Ectodermal cell (in vitro differentiated cells): ENCODE results near the gene ZFAND3. TPM values are rescaled to one million over a fixed set of nuclear protein-coding genes. Genes with fewer than 3 reads are reported as not detected.

Source experiments
- H3K27ac ChIP-seq: 2 replicates; pipeline ENCODE4 v1.7.0; 2013; ENCODE audit warnings: mild to moderate bottlenecking, low read depth, low read length; ENCODE audit not compliant: insufficient read depth, poor library complexity, severe bottlenecking
- H3K27me3 ChIP-seq: 2 replicates; pipeline ENCODE4 v1.7.0; 2013; ENCODE audit warnings: mild to moderate bottlenecking, low read length; ENCODE audit not compliant: insufficient read depth, control insufficient read depth, poor library complexity, severe bottlenecking
- H3K36me3 ChIP-seq: one replicate; pipeline ENCODE4 v1.7.0; 2013; ENCODE audit warnings: low read length; ENCODE audit not compliant: control insufficient read depth, insufficient read depth
- H3K4me1 ChIP-seq: one replicate; pipeline ENCODE4 v1.7.0; 2013; ENCODE audit warnings: low read length; ENCODE audit not compliant: control insufficient read depth, insufficient read depth
- H3K4me3 ChIP-seq: 2 replicates; pipeline ENCODE4 v1.7.0; 2013; ENCODE audit warnings: low read depth, low read length, control low read depth; ENCODE audit not compliant: insufficient read depth
- H3K9me3 ChIP-seq: 2 replicates; pipeline ENCODE4 v1.7.0; 2013; ENCODE audit warnings: mild to moderate bottlenecking, low read length, moderate library complexity; ENCODE audit not compliant: control insufficient read depth
- WGBS, 2 experiments: methylation state at CpG; one replicate each; pipeline ENCODE4 v1.1.7; 2013; ENCODE audit warnings: missing lambda C conversion rate in 2 of 2; 5-methylcytosine and 5-hydroxymethylcytosine counted together
- polyA plus RNA-seq, 4 experiments: library from polyadenylated mRNA; stranded (reverse); fragments of 50-300 nt; gene quantifications; one replicate each; pipeline ENCODE4 v1.2.3, GENCODE V29; 2013

Gene ZFAND3, protein sequence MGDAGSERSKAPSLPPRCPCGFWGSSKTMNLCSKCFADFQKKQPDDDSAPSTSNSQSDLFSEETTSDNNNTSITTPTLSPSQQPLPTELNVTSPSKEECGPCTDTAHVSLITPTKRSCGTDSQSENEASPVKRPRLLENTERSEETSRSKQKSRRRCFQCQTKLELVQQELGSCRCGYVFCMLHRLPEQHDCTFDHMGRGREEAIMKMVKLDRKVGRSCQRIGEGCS
- 131 TPM for polyA plus RNA-seq (2013, experiment 1 of 4)
- 146 TPM for polyA plus RNA-seq (2013, experiment 2 of 4)
- 99.4 TPM for polyA plus RNA-seq (2013, experiment 3 of 4)
- polyA plus RNA-seq (2013, experiment 4 of 4), result 113 TPM

GRCh38 chr6:37819177-37819801 is at the start of gene ZFAND3:
Gene ZFAND3, plus strand, starts transcription at chr6:37819727. Its CDS starts 219 bp downstream, at chr6:37819946.
- WGBS, 2 experiments, result 0% methylated on average over 64 of the region's 64 CpGs

DNA sequence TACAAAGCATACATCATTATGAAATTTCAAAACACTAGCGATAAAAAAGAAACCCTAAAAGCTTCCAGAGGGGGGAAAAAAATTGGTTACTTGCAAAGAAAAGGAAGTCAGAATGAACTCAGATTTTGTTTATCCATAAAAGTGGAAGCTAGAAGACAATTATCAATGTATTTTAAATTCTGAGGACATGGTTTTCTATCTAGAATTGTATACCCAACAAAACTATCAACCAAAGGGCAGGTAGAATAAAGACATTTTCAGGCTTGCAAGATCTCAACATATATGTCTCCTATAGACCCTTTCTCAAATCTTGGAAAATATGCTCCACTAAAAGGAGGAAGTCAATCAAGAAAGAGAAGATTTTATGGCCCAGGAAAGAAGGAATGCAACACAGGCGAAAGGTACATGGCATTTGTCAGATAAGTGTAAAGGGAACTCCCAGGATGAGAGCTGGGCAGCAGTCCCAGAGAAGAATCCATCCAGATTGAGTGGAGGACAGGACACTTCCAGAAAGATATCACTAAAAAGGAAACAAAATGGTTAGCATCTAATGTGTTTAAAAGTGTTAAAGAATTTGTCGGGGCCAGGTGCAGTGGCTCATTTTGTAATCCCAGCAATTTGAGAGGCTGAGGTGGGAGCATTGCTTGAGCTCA is 45.4 kb upstream of the ZFAND3 start:
- no peaks in the 10 kb centered on the region for H3K36me3 ChIP-seq
- peaks cover 6% of the 10 kb centered on the region for H3K4me1 ChIP-seq
- no peak overlapping the region for H3K4me3 ChIP-seq
- H3K9me3 ChIP-seq, result no peaks in the 10 kb centered on the region
- H3K27me3 ChIP-seq, result peaks cover 10% of the 10 kb centered on the region
- no peak overlapping the region for H3K27ac ChIP-seq
- 95 to 97% methylated on average over 2 to 3 of the region's 3 CpGs for WGBS, 2 experiments

More at GRCh38 chr6:37819177-37819801, at the start of gene ZFAND3:
- peak within 1 kb of the TSS; percentile 74 for H3K4me3 ChIP-seq
- peaks cover 19% of the 10 kb centered on the region for H3K4me1 ChIP-seq
- no peaks in the 10 kb centered on the region for H3K9me3 ChIP-seq
- H3K36me3 ChIP-seq, result no peaks in the 10 kb centered on the region
- no peaks in the 10 kb centered on the region for H3K27me3 ChIP-seq
- peak within 1 kb of the TSS; percentile 97 for H3K27ac ChIP-seq

- 78 to 80% methylated on average over 9 of the region's 9 CpGs for WGBS, 2 experiments
Measured at GRCh38 chr6:37776566-37776965, 43.0 kb upstream of the ZFAND3 start.

DNA sequence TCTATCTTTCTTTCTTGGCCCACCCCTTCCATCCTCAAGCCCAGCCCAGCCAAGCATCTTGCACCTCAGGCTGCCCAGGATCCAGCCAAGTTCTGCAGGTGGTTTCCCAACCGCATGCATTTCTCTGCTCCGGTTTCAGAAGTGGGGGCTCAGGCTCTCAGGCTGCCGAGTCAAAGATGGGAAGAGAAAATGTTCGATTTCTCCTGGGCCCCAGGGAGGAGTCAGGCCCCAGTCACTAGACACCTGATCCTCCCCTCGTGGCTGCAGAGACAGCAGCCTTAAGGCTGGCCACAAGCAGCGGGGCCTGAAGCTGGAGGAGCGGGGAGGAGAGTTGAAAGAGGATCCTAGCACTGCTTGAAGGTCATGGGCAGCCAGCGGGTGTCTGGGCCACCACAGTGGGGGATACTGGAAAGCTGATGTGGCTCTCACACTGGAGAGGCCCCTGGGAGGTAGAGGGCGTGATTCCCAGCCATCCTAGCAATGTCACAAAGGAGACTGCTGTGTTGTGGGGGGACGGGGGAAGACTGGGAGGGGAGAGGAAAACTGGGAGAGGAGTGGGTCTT is 42.2 kb upstream of the ZFAND3 start:
- Histone ChIP-seq H3K9me3 (no peaks in the 10 kb centered on the region), H3K4me1 (peaks cover 17% of the 10 kb centered on the region), H3K4me3 (no peak overlapping the region), H3K36me3 (no peaks in the 10 kb centered on the region), H3K27me3 (peaks cover 6% of the 10 kb centered on the region), H3K27ac (no peak overlapping the region)
- 21% methylated on average over 10 of the region's 10 CpGs for WGBS, 2 experiments

More at GRCh38 chr6:37776566-37776965, 43.0 kb upstream of the ZFAND3 start:
- Histone ChIP-seq H3K36me3 (no peaks in the 10 kb centered on the region), H3K9me3 (no peaks in the 10 kb centered on the region), H3K4me1 (peaks cover 17% of the 10 kb centered on the region), H3K27me3 (peaks cover 6% of the 10 kb centered on the region), H3K4me3 (no peak overlapping the region), H3K27ac (no peak overlapping the region)

- no peak overlapping the region for H3K4me3 ChIP-seq
- no peaks in the 10 kb centered on the region for H3K36me3 ChIP-seq
- H3K27ac ChIP-seq, result no peak overlapping the region
- peaks cover 9% of the 10 kb centered on the region for H3K27me3 ChIP-seq
- H3K9me3 ChIP-seq, result no peaks in the 10 kb centered on the region
- WGBS, 2 experiments, result 71 to 74% methylated on average over 4 of the region's 4 CpGs
- peaks cover 27% of the 10 kb centered on the region for H3K4me1 ChIP-seq
Measured at GRCh38 chr6:37779111-37779800, 40.3 kb upstream of the ZFAND3 start.

GRCh38 chr6:37779902-37780628 is 39.5 kb upstream of the ZFAND3 start:
- peaks cover 12% of the 10 kb centered on the region for H3K27me3 ChIP-seq
- H3K36me3 ChIP-seq, result no peaks in the 10 kb centered on the region
- no peak overlapping the region for H3K4me3 ChIP-seq
- WGBS, 2 experiments, result 68 to 71% methylated on average over 7 of the region's 7 CpGs
- H3K9me3 ChIP-seq, result no peaks in the 10 kb centered on the region
- H3K4me1 ChIP-seq, result peaks cover 35% of the 10 kb centered on the region
- H3K27ac ChIP-seq, result no peak overlapping the region

DNA sequence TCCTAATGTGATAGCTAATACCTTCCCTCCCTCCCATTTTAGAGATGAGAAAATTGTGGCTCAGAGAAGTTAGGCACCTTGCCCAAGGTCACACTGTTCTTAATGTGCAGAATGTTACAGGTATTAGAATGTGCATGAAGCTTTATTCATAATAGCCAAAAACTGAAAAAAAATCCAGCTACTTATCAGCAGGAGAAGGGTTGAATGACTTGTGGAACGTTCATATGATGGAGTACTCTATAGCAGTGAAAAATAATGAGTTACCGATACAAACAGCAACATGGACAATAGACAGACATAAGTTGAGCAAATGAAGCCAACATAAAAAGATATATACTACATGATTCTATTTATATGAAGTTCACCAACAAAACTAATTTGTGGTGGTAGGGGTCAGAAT is 37.7 kb upstream of the ZFAND3 start:
- 96% methylated on average over 2 of the region's 2 CpGs; no CpG with 5 or more reads in 1 of the 2 experiments for WGBS, 2 experiments
- H3K27me3 ChIP-seq, result peaks cover 12% of the 10 kb centered on the region
- H3K36me3 ChIP-seq, result no peaks in the 10 kb centered on the region
- H3K9me3 ChIP-seq, result no peaks in the 10 kb centered on the region
- no peak overlapping the region for H3K27ac ChIP-seq
- H3K4me1 ChIP-seq, result peaks cover 38% of the 10 kb centered on the region
- no peak overlapping the region for H3K4me3 ChIP-seq

DNA sequence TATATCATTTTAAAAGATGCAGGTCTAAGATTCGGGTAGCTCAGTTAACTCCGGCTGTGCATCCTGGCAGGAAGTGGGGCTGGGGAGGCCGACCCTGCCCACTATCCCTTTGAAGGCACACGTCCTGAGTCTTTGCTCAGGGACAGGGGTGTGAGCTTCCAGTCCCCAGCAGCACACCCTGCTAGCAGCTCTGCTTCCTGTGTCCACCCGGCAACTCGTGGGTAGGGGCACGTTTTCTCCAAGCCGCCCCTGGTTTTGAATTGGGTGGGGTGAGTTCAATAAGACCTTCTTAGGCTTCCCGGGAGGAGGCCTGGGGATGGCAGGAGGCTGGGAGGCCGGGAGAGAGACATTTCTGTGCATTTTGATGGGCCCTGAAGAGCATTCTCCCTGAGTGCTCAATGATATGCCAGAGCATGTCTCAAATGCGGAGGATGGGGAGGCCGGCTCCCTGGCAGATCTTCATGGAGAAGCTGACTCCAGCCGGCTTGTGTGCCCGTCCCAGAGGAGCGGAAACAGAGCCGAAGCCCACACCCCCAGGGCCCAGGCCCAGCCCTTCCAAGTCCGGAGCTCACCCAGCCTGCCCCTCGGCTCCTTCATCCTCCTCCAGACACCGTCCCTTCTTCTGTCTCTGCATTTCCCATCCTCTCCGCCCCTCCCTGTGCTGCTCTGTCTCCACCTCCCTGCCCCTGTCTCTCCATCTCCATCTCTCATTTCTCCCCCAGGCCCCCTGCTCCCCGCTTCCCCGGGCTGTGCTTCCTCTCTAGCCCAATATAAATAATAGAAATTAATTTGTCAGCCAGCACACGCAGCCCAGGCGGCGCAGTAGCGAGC is 36.3 kb upstream of the ZFAND3 start:
- H3K4me3 ChIP-seq, result peak overlapping the region; percentile 22
- H3K27ac ChIP-seq, result no peak overlapping the region
- WGBS, 2 experiments, result 24 to 25% methylated on average over 24 to 25 of the region's 26 CpGs
- peaks cover 34% of the 10 kb centered on the region for H3K4me1 ChIP-seq
- H3K27me3 ChIP-seq, result peaks cover 8% of the 10 kb centered on the region
- no peaks in the 10 kb centered on the region for H3K36me3 ChIP-seq
- no peaks in the 10 kb centered on the region for H3K9me3 ChIP-seq
